Embryonic facial prominence (tissue), 1 donor: ENCODE results near the gene NRN1.
"Not testable (repeated sequence)": the region's sequence is repeated elsewhere in the genome, so short reads cannot be mapped to it uniquely, and the experiment has no call there.

Source experiments
- DNase-seq: peaks from one replicate; pipeline ENCODE4 v3.0.0-alpha.2; 2016; ENCODE audit errors: extremely low spot score

Gene NRN1

DNA sequence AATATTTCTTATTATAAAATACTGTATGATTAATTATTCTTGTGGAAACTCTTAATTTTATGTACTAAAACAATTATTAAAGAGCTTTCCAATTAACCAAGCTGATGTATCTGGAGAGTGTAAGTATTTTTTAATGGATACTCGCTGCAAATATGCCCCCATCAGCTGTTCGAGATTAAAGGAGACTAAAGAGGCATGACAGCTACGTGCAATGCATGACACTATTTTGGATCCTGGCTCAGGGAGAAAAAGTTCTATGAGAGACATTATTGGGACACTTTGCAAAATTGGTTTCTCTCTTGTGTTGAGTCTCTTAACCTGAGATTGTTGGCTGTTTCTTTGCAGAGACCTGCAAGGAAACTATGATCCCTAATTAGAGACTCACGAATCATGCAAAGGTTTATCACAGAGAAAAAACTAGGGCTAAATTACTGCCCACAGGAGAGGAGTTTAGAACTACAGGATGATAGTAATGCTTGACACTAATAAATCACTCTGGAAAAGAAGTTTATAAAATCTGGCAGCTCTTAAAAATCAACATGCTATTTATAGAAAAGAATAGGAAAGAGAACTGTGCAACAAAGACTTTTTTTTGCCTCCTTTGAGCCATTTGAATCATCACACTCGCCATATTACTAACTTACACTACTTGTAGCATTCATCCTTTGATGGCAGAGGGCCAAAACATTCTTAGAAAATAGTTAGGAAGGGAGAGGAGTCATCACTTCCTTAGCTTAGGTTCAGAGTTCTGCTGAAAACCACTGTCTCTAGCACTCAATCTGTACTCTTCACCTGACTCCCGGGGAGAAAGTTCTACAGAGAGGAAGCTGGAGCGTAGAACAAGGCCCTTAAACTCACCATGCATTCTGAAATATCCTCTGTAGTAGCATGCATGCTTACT is 25.3 kb downstream of the NRN1 start:
- DNase-seq = no peak

DNA sequence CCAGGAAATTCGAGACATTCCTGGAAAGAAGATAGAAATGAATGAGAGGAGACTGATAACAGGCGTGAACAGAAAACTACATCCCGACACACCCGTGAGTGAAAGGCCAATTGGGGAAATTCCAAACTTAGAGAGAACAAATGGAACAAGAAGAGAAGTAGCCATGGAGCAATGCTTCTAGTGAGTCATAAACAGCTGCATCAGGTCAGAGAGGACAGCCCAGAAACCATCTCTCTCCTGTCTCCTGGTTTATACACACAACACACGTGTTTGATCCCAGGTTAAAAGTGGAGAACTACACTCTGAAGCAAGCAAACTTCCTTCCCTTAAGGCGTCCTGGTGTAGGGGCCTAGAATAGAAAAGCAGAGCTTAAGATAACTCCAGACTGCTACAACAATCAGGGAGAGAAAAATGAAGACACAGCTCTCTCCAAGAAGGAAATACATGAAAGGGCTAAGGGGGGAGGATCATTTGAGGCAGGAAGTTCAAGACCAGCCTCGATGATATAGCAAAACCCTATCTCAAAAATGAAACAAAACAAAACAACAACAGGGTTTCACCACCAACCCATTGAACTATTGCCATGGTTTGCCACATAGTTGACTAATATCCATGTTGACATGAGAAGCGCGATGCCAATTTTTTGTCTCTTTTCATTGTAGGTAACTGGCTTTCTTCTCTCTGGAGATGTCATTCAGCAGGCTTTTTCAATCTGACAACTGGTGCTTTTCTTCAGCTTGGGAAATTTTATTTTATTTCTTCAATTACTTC is 26.9 kb downstream of the NRN1 start:
- no peak for DNase-seq

DNA sequence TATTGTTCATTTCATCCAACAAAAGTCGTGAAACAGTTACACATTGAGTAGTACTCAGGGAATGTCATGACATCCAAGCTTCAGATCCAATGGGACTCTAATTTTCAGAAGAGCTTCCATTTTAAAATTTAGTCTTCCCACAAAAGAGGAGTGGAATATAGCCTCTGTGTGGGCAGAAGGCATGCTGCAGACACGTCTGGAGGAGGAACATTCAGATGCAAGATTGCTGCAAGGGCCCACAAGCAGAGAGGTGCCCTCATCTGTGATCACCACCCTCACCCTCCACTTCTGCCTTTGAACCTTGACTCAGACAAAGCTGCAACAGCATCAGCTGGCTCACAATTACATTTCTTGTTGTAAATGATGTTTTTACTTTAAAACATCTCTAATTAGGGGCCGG is 29.9 kb downstream of the NRN1 start:
- DNase-seq = no peak

DNA sequence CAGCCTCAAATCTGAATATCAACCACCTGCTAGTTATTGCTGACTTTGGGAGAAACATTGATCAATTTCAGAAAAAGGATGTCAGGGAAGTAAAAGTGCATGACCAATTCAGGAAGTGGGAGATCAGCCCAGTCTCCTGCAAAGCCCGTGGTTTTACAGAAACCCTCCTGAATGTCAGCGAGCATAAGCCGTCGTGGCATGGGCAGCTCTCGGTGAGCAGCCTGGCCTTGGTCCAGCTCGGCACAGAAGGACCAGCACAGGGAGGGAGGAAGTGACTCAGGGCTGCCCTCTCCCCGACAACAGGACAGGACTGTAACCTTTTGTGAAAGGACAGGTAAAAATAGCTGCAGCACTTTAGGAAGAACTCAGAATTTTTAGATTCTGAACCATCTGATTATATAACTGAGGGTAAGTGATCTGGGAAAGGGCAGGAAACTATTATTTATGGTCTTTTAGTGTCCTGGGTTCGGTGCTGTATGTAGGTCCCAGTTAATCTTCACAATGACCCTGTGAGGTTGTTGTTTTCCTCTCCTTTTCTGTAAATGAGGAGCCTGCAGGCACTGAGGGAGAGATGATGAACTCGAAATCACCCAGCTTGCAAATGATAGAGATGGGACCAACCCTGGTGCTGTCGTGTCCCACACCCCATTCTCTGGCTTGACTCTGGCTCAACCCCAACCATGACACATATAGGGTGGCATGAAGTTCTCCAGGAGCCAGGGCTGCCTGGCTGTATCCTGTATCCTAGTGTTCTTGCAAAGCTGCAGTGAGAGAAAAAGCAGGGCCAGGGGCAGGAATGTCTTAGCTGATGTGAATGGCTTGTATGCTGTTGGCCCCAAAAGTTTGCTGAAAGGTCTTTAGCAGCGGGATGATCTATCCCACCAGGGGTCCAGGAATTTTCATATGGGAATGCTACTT is 37.6 kb downstream of the NRN1 start:
- no peak for DNase-seq

DNA sequence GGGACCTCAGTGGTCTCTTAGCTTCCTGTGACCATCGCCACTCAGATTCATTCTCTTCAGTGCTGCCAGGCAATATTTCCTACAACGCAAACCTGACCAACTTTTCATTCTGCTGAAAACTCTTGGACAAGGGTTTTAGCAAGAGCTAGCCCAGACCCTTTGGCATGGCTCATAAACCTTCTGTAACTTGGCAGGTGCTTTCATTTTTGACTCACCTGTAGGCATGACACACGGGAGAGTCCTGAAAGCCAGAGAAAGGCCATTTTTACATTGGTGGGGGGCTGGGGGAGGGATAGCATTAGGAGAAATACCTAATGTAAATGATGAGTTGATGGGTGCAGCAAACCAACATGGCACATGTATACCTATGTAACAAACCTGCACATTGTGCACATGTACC is 38.7 kb downstream of the NRN1 start:
- not testable (repeated sequence) for DNase-seq

DNA sequence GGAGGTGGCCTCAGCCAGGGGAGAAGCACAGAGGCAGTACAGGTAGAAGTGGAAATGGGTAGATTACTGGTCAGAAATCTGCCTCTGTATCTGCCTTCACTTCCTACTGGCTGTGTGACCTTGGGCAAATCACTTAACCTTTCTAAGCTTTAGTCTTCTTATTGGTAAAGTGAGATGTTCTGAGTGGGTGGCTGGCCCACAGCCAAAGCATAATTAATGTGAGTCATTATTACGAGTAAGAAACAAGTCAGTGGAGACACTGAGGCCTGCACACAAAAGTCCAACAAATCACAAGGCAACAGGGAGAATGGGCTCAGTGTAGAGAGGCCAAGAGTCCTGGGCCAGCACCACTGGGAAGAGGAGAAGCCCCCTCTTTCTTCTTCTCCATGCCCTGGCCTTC is 39.1 kb downstream of the NRN1 start:
- no peak for DNase-seq

DNA sequence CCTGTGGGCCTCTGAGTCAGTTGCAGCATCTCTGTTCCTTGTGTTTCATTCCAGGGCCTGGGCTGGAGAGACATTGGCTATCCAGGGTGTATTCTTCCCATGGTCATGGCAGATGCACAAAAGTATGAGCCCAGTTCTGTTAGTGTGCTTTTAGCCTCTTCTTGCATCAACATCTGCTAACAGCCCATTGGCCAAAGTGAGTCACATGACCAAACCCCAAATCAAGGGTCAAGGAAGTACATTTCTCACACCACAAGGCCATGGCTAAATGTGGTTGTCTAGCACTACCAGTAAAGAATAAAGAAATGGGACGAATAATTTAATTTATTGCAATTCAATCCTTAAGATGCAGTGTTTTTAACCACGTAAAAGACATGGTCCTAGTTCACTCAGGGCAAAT is 43.9 kb downstream of the NRN1 start:
- DNase-seq = no peak

DNA sequence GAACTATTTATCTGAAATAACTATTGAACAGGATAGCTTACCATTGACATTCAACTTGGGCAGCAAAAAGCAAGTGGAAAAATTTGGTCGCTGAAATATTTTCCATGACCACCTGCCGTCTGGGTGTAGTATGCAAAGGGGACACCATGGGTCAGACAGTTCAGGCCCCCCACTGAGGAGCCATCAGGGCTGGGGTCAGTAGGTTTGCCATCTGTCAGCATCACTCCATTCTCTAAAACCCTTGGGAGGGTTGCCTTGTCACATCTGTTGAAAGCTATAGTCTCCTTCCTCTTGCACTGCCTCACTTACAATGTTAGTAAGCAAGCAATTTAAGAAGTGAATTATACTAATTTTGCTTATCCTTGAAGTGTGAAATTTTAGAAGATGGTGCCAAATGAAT is 44.9 kb downstream of the NRN1 start:
- DNase-seq = no peak

DNA sequence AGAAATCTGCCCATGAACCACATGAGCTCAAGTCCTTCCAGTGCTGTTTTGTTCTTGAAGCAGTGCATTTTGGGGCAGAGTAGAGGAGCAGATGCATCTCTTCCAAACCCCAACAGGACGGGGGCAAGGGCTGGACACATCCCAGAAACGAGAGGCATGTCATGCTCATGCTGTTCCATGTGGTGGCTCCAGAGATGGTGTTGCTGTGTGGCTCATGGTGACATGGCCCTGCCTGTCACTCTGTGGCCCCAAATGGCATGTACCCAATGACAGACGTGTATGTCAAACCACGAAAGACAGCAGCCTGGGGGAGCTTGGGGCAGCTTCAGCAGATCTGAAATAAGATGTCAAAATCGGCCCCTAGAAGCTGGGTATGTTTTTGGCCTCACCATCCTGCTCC is 46.3 kb downstream of the NRN1 start:
- DNase-seq = no peak

DNA sequence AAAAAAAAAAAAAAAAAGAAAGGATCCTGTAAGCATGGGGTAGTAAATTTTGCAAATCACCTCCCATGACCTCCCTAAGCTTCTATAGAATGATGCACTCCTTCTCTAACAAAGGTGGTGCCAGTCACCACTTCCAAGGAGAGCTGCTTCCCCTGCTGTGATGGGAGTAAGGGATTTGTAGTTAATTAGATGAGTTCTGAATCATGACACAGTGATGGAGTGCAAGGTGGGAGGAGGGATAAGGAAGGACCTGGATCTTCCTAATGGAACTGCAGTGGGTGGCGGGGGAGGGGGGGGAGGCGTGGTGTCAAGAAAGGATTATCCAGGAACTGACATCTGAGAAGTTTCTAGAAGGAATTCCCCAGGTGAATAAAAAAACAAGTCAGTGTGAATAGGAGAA is 47.8 kb downstream of the NRN1 start:
- no peak for DNase-seq

DNA sequence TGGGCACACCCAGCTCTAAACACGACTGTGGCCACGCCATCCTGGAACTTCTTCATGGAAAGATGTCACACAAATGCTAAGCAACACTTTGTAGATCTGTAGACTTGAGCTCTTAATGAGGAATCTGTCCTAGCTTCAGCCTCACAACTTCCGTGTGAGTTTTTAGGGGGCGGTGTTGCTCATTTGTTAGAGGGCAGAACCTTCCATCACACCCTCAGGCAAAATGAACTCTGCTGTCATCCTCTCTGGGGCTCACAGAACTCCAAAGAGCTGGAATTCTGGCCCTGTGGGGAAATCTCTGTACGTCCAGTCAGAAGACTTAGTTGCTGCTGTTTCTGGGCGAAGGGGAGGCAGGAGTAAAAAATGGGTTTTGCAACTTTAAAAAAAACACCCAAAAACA is 49.8 kb downstream of the NRN1 start:
- DNase-seq = no peak

DNA sequence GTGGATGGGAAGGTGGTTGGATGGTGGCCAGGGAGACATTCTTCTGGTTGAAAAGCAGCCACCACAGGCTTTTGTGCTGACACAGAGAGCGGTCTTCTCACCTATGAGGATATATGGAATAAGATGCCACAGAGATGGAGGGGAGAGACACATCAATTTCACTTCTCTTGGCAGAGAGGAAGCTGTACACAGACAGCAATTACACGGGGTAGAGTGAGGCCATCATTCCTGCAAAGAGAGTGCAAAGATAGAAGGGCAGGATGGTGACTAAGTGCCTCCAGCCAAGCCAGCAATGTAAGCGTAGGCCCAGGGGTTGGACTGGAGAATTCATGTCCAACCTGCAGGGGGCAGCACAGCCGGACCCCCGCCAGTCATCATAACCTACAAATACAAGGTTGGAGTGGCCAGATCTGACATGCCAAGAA is 56.4 kb downstream of the NRN1 start:
- no peak for DNase-seq
